GM21786 (cell line): ENCODE data around the gene UBE4B.
A peak's percentile ranks its signal among the peaks of the same experiment; 100 is the strongest.

Experiments used
- ATAC-seq: cut with Tn5 transposase; IDR thresholded peaks from one replicate; pipeline ENCODE4 v1.9.1; 2021; ENCODE audit not compliant: unreplicated experiment

The UBE4B gene

DNA sequence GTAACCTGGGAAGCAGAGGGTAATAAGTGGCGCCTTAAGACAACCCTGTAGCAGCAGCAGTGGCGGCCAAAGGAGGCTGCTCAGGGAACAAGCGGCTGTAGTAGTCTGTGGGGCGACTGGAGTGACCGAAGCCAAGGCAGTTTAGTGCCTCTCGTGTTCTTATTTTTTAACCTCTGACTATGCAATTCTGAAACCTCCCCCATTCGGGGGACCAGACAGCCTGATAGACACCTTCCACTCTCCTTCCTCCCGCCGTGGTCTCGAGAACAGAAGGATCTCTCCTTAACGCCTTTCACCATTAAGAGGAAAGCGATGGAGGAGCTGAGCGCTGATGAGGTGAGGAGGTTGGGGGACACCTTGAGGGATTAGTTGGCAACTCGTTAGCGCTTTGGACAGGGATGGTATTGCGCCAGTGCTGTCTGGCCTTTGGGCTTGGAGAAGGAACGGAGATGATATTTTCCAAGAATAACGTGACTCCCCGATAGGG lies 644 bp downstream of the UBE4B start:
- ATAC-seq, result peak; percentile 12

DNA sequence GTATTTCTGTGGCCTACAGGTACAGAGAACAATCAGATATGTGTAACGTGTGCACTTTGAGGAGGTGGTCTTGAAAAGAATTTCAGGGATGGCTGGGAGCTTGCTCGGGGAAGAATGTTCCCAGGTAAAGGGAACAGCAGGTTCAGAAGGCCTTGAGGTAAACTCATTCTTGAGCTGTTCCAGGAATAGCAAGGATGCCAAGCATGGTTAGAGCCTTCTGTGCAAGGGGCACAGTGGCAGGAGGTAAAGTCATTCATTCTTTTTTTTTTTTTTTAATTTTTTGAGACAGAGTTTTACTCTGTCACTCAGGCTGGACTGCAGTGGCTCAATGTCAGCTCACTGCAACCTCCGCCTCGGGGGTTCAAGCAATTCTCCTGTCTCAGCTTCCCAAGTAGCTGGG lies 10.0 kb downstream of the UBE4B start:
- no peak for ATAC-seq

DNA sequence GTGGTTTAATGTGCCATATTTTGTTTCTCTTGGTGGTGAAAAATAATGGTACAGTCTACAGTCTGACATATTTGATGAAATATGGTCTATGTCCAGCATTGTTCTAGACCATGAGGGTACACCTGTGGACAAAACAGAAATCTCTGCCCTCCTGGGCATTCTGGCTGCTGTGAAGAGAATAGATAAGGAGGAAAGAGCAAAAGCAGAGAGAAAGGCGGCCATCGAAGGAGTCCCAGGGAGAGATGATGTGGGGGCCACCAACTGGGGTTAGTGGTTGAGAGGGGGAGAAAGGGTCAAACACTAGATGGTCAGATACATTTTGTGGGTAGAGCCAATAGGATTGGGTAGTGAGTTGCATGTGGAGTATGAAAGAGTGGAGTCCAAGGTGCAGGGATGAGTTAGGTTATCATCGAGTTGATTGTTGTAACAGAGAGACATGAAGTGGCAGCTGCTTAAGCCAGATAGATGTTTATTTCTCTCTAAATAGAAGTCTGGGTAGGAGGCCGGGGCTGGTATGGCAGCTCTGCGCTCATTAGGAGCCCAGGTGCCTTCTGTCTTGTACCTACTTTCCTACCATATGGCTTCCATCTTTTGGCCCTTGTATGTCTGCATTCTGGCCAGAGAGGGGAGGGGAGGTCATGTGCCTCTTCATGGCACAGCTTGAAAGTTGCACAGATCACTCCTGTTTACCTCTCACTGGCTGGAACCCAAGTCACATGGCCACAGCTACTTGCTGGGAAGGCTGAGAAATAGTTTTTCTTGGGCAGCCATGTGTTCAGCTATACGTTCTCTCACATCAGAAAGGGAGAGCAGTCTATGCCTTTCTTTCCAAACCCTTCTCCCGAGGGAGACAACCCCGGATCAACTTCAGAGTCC lies 13.0 kb downstream of the UBE4B start:
- ATAC-seq, result no peak

DNA sequence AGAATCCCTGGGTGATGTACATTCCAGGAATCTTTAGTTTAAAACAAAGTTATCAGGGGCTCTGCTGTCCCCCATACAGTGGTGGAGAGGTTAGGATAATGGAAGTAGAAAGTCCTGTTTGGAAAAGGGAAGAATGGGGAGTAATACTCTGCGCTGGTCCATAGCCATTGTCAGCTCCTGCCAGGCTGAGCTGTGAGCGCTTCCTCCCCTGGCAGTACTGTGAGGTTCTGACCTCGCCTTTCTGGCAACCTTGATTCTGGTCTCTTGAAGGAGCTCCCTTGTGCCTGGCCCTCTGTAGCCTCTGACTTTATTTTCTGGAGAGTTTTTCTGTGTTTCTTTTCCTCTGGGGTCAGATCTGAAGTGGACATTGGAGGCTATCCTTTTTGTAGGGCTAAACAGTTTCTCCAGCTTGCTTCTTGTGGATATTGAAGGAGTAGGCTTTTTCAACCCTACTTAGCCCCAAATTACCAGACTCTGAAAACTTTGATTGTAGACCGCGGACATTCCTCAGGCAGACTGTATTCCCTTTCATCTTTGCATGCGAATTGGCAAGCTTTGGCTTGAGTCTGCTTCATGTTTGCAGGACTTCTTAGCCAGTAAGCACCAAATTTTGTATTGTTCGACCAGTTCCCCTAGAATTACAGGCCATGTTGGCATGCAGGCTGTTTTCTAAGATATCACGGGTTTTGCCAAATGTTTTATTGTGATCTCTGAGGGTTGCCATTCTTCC lies 13.8 kb downstream of the UBE4B start:
- ATAC-seq, result no peak

DNA sequence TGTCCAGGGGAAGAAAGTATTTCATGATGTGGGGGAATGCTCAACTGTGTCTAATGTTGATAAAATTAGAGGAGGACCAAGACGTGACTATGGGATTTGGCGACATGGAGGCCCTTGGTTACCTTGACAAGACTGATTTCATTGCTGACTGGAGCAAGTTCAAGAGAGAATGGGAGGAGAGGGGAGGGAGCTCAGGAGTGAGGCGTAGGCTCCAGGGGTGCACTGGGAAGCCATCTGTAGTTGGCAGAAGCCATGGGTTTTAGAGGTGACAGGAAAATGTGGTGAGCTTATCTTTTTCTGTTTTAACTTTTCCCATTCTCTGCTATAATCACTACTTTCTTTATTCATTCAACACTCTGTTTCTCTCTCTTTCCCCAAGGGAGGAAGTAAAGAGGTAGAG lies 15.8 kb downstream of the UBE4B start:
- ATAC-seq, result no peak

DNA sequence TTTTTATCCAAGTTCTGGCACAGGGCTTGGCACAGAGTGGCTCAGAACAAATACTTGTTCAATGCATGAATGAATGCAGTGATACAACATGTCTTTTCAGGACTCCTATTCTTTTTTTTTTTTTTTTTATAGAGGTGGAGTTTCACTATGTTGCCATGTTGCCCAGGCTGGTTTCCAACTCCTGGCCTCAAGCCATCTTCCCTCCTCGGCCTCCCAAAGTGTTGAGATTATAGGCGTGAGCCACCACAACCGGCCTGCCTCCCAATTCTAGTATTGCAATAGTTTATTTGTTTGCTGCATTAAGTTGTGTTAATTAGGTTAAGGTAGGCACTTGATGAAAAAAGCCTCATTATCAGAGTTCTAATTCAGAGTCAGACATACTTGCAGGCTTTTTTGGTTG lies 17.9 kb downstream of the UBE4B start:
- ATAC-seq, result no peak

DNA sequence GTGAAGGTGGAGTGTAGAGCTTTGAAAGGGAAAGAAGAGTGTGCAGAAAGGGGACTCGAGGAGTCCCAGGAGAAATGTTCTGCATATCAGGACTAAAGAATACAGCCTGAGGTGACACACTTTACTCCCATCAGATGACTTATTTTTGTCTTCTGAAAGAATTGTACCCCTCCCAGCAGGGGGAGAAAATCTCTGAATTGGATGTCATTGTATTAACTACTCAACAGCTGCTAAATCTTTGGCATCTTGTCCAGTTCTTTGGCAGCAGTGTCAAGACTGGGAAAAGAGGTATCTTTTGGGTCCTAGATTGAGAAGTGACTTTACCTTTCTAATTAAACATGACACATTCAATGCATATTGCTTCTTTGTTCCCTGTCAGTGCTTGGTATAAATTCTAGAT lies 18.9 kb downstream of the UBE4B start:
- no peak for ATAC-seq

DNA sequence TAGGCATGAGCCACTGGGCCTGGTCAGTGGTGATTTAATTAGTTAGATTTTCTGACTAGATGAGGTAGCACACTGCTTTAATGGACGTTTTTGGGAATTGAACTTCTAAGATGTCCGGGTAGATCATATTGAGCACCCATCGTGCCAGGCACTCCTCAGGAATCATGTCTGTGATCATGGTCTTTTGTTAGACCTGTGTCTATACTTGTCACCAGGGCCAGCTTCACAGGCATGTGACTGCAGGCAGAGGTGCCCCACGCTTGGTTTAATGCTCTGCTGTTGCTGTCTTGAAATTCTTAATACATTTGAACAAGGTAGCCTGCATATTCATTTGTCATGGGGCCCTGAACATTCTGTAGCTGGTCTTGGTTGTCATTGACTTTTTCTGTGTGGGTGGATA lies 19.6 kb downstream of the UBE4B start:
- ATAC-seq, result no peak

DNA sequence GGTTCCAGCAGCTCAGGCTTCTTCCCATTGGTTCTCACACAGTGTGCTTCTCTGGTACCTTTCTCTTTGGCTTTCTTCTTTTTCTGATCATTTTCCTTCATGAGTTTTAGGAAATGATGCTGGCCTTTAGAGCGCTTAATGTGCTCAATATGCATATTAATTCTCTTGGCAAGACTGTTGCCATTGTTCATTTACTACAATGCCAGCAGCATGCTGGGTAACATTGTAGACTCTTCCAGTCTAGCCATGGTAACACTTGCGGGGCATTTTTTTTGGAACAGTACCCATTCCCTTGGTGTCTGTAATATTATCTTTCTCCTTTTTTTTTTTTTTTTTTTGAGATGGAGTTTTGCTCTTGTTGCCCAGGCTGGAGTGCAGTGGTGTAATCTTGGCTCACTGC lies 21.7 kb downstream of the UBE4B start:
- ATAC-seq, result no peak

DNA sequence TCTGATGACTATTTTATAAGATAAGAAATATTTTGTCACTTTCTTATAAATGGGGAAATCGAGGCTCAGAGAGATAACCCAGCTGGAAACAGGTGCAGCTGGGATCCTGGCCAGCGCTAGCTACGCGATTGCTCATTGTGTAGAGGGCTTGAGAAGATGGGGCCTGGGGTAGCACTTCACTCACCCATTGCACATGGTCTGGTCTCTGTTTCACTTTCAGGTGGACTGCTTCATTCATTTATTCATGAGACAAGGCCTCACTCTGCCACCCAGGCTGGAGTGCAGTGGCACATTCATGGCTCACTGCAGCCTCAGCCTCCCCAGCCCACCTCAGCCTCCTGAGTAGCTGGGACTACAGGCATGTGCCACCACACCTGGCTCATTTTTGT lies 23.8 kb downstream of the UBE4B start:
- ATAC-seq, result no peak

DNA sequence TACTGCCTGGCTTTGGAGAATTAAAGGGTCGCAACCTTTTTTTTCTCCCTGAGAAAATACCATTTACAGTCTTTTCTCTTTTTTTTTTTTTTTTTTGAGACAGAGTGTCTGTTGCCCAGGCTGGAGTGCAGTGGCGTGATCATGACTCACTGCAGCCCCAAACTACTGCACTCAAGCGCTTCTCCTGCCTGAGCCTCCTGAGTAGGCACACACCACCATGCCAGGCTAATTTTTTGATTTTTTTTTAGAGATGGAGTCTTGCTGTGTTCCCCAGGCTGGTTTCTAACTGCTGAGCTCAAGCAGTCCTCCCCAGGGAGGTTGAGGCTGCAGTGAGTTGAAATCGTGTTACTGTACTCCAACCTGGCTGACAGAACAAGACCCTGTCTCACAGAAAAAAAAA lies 24.6 kb downstream of the UBE4B start:
- ATAC-seq, result no peak

DNA sequence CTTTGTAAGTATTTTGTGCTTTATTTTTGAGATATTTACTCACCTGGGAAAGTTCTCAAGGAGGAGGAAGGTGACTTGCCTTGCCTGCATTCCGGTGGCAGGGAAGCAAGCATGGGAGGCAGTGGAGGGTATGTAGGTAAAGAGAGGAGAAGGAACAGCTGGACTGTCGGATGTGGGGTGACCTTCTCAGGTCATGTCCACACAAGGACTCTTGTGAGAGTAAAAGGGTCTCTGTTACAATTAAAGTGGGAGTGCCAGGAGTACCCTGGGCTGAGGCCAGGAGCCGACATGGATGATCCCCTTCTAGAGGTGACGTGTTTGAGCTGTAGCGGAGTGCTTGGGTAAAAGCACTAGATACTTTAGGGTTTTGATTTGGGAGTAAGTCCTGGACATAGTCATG lies 25.0 kb downstream of the UBE4B start:
- ATAC-seq, result no peak

DNA sequence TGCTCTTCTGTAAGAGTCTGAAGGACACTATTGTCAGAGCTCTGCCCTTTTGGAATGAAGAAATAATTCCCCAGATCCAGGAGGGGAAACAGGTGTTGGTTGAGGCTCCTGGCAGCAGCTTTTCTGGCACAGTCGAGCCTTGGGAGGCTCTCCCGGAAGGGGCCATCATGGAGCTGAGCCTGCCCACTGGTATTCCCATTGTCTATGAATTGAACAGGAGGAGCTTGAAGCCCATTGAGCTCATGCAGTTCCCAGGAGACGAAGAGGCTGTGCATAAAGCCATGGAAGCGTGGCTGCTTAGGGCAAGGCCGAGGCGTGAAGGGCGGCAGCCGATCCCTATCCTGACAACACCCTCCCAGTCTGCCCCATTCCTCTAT lies 26.6 kb downstream of the UBE4B start:
- no peak for ATAC-seq

DNA sequence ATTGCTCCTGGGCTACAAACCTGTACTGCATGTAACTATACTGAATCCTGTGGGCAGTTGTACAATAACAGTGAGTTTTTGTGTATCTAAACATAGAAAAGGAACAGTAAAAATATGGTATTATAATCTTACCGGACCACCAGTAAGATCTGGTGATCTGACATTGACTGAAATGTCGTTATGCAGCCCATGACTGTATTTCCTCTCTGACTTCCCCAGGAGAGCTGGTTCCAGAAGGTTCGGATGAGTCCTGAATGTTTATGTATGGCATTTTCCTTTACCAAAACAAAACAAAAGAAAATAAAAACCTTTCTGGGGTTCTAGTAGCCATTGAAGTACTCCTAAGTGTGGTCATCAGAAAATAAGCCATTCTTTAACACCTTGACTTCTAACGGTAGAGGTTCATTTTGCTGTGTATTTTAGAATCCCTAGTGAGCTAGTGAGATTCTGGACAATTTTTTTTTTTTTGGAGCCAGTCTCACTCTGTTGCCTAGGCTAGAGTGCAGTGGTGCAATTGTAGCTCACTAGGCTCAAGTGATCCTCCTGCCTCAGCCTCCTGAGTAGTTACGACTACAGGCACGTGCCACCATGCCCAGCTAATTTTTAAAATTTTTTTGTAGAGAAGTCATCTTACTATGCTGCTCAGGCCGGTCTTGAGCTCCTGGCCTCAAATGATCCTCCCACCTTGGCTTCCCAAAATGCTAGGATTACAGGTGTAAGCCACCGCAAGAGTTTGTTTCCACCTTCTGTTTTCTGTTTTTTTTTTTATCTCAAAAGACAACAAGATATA lies 27.7 kb downstream of the UBE4B start:
- ATAC-seq, result no peak

DNA sequence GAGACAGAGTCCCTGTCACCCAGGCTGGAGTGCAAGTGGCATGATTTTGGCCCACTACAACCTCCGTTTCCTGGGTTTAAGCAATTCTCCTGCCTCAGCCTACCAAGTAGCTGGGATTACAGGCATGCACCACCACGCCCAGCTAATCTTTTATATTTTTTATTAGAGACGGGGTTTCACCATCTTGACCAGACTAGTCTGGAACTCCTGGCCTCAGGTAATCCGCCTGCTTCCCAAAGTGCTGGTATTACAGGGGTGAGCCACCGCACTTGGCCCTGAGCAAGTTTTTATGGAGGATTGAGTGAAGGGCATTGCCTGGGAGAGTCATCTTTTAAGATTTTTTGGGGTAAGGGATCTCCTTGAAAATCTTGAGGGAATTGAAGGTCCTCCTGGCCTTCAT lies 28.5 kb downstream of the UBE4B start:
- no peak for ATAC-seq

DNA sequence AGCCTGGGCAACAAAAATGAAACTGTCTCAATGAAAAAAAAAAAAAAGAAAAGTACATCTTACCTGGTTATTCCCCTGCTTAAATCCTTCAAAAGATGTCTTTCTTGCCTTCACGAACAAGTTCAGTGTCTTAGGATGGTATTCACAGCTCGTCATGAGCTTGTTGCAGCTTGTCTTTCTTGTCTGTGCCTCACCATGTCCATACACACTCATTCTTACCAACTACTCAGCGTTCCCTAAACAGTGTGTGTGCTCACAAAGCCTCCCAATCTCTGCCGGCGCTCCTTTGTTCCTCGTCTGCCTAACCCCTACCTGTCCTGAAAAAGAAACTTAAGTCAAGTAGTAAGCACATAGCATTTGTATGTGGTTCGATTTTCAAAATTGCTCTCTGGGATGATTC lies 31.1 kb downstream of the UBE4B start:
- ATAC-seq, result no peak

DNA sequence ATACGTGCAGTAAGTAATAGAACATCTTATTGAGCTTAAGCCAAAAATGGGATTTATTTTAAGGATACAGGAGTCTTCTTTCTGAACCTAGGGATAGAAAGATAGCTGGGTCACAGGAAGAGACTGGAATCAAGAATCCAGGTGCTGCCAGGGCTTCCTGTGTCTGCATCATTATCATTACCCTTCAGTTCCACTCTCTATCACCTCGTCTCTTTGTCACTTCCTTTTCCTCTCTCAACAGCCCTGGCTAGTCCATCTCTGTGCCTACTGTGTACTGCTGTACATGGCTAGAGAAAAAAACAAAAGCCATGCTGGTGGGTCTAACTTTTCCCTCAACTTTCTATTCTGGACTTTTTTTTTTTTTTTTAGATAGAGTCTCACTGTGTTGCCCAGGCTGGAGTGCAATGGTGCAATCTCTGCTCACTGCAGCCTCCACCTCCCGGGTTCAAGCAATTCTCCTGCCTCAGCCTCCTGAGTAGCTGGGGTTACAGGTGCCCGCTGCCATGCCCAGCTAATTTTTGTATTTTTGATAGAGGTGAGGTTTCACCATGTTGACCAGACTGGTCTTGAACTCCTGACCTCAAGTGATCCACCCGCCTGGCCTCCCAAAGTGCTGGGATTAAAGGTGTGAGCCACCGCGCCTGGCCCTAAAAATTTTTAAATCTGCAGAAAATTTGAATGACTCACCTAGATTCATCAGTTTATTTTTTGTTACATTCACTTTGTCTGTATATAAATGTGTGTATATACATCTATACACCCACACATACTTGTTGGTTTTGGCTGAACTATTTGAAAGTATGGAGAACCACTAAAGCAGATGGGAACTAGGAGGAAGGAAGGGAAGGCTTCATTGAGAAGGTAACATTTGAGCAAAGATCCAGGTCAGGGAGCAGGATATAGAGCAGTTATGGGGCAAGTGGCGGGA lies 31.9 kb downstream of the UBE4B start:
- ATAC-seq, result no peak

DNA sequence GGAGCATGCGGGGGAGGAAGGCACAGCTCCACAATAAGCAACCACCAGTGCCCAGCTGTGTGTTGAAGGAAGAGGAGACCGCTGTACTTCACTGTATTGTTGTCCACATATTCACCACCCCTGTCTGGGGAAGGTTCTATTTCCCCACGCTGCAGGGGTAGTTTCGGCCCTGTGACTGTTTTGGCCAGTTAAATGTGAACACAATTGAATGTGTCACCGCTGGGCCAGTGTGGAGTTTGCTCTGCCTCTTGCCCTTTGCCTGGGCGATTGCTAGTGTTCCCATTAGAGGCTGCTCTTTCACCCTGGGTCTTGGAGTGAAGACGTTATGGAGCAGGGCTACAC lies 32.6 kb downstream of the UBE4B start:
- ATAC-seq, result no peak

DNA sequence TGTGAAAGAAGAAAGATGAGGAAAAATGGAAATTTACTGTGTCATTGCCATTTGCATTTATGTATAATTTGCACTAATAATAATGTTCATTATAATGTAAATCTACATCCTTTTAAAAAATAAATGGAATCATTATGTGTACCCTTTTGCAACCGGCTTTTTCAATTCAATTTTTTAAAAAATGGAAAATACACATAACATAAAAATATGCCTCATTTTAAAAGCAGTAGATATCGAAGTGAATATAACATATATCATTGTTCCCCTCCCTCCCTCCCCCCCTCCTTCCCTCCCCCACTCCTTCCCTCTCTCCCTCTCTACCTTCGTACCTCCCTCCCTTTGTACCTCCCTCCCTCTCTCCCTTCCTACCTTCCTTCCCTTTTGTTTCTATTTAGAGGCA lies 33.0 kb downstream of the UBE4B start:
- no peak for ATAC-seq

DNA sequence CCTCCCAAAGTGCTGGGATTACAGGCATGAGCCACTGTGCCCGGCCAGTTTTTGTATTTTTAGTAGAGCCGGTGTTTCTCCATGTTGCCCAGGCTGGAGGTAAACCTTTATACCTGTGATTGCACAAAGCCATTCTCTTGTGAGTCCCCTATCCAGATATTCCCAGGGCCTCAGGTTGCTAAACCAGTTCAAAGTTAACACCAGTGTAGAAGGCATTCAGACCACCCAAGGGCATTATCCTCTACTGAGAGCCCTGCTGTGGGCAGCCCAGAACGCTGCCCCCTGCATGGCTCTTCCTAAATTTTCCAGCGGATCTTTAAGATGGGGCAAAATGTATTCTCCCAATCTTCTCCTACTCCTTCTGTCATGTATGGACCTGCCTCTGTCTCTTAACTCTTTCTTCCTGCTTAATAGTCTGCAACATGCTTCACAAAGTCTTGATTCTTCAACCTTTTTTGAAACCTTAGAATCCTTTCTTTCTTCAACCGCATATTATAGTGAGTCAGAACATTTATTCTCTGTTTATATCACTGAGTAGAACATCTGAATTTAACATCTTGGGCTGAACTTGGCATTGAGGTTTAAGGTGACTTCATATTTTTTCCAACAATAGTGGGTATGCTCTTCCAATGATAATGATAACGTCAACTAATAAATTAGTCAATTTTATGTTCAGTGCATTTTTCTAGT lies 36.0 kb downstream of the UBE4B start:
- no peak for ATAC-seq
